Neural cell (in vitro differentiated cells): Measurements from ENCODE around the gene UBE3B. TPM values are rescaled to one million over a fixed set of nuclear protein-coding genes. Genes with fewer than 3 reads are reported as not detected.

Experiments used
- H2AFZ ChIP-seq: fragments of 200-600, 300-800 bp; sonication (generic), shearing (Covaris generic); 2 replicates; pipeline ENCODE4 v1.6.0; 2014; ENCODE audit warnings: low read depth, mild to moderate bottlenecking, antibody characterized with exemption, low read length, moderate library complexity
- H3F3A ChIP-seq: fragments of 200-600 bp; shearing (Covaris generic); 2 replicates; pipeline ENCODE4 v1.6.1; 2016; ENCODE audit warnings: mild to moderate bottlenecking, moderate library complexity, mixed read lengths, antibody characterized with exemption, low read length; ENCODE audit not compliant: insufficient read depth, poor library complexity, severe bottlenecking
- H3K27ac ChIP-seq: fragments of 200-600, 300-800 bp; sonication (generic), shearing (Covaris generic); 2 replicates; pipeline ENCODE4 v1.5.1; 2014; ENCODE audit warnings: mild to moderate bottlenecking, low read length, moderate library complexity
- H3K27me3 ChIP-seq: fragments of 300-800, 200-600 bp; sonication (generic), shearing (Covaris generic); 2 replicates; pipeline ENCODE4 v1.6.0; 2014; ENCODE audit warnings: mild to moderate bottlenecking, low read depth, low read length, moderate library complexity; ENCODE audit not compliant: insufficient read depth
- H3K36me3 ChIP-seq: fragments of 300-800, 200-600 bp; sonication (generic), shearing (Covaris generic); 2 replicates; pipeline ENCODE4 v1.5.1; 2014; ENCODE audit warnings: mild to moderate bottlenecking, antibody characterized with exemption, low read length, moderate library complexity; ENCODE audit not compliant: insufficient read depth
- H3K4me2 ChIP-seq: fragments of 300-800, 200-600 bp; sonication (generic), shearing (Covaris generic); 2 replicates; pipeline ENCODE4 v1.6.0; 2014; ENCODE audit warnings: mild to moderate bottlenecking, low read length
- H3K4me3 ChIP-seq: fragments of 300-800, 200-600 bp; sonication (generic), shearing (Covaris generic); 2 replicates; pipeline ENCODE4 v1.5.1; 2014; ENCODE audit warnings: mild to moderate bottlenecking, low read length, moderate library complexity
- H3K79me2 ChIP-seq: fragments of 200-600 bp; shearing (Covaris generic); replicated peaks from 2 replicates; pipeline ENCODE4 v1.6.0; 2014; ENCODE audit warnings: mild to moderate bottlenecking, low read length, moderate library complexity; ENCODE audit not compliant: insufficient read depth
- H3K9ac ChIP-seq: fragments of 300-800, 200-600 bp; sonication (generic), shearing (Covaris generic); 2 replicates; pipeline ENCODE4 v1.6.1; 2016; ENCODE audit warnings: mild to moderate bottlenecking, low read length, mixed read lengths
- H3K9me2 ChIP-seq: fragments of 200-600 bp; shearing (Covaris generic); 2 replicates; pipeline ENCODE4 v1.6.1; 2016; ENCODE audit warnings: mild to moderate bottlenecking, low read length, mixed read lengths; ENCODE audit not compliant: insufficient read depth
- H3K9me3 ChIP-seq: fragments of 200-600, 300-800 bp; sonication (generic), shearing (Covaris generic); 2 replicates; pipeline ENCODE4 v1.6.1; 2016; ENCODE audit warnings: mild to moderate bottlenecking, mixed run types, low read length, moderate library complexity, mixed read lengths
- H4K20me1 ChIP-seq: fragments of 200-600 bp; shearing (Covaris generic); 2 replicates; pipeline ENCODE4 v1.6.1; 2016; ENCODE audit warnings: mild to moderate bottlenecking, mixed run types; ENCODE audit not compliant: insufficient read depth
- EP300 ChIP-seq: fragments of 450-650 bp; conservative IDR thresholded peaks from 2 replicates; pipeline ENCODE4 v1.6.1; 2014; ENCODE audit warnings: antibody characterized with exemption, mild to moderate bottlenecking, moderate library complexity; ENCODE audit not compliant: poor library complexity, severe bottlenecking
- EZH2 ChIP-seq: fragments of 200-600, 300-800 bp; shearing (Covaris generic), sonication (generic); IDR thresholded peaks from 2 replicates; pipeline ENCODE4 v1.6.1; 2014; ENCODE audit warnings: antibody characterized with exemption, low read length, borderline replicate concordance, mild to moderate bottlenecking; ENCODE audit not compliant: insufficient read depth, poor library complexity, severe bottlenecking
- MXI1 ChIP-seq: fragments of 450-650 bp; conservative IDR thresholded peaks from 2 replicates; pipeline ENCODE4 v1.6.1; 2014; ENCODE audit warnings: antibody characterized with exemption, mild to moderate bottlenecking; ENCODE audit not compliant: poor library complexity, severe bottlenecking
- POLR2AphosphoS5 ChIP-seq: IDR thresholded peaks from 2 replicates; pipeline ENCODE4 v1.6.1; 2012
- RAD21 ChIP-seq: fragments of 450-650 bp; conservative IDR thresholded peaks from 2 replicates; pipeline ENCODE4 v1.6.1; 2014; ENCODE audit warnings: antibody characterized with exemption, mild to moderate bottlenecking, moderate library complexity
- SMC3 ChIP-seq: fragments of 450-650 bp; conservative IDR thresholded peaks from 2 replicates; pipeline ENCODE4 v1.6.1; 2014; ENCODE audit warnings: antibody characterized with exemption, mild to moderate bottlenecking, moderate library complexity; ENCODE audit not compliant: poor library complexity
- TAF1 ChIP-seq: IDR thresholded peaks from 2 replicates; pipeline ENCODE4 v1.6.1; 2012; ENCODE audit warnings: low read depth
- polyA plus RNA-seq: library from polyadenylated mRNA; depleted of rRNA; stranded (reverse); fragments of >200 nt; gene quantifications from 2 replicates; pipeline ENCODE4 v1.2.3, GENCODE V29; 2014
- TF ChIP-seq, protein P1 (sequence below): fragments of 450-650 bp; IDR thresholded peaks from 2 replicates; pipeline ENCODE4 v1.5.1; 2014; ENCODE audit warnings: antibody characterized with exemption, mild to moderate bottlenecking, moderate library complexity; ENCODE audit not compliant: poor library complexity, severe bottlenecking
- TF ChIP-seq, protein P2 (sequence below): IDR thresholded peaks from 2 replicates; pipeline ENCODE4 v1.6.1; 2012; ENCODE audit warnings: borderline replicate concordance

UBE3B gene
- polyA plus RNA-seq, 1 donor from 2014 or later: 21.7 TPM

DNA sequence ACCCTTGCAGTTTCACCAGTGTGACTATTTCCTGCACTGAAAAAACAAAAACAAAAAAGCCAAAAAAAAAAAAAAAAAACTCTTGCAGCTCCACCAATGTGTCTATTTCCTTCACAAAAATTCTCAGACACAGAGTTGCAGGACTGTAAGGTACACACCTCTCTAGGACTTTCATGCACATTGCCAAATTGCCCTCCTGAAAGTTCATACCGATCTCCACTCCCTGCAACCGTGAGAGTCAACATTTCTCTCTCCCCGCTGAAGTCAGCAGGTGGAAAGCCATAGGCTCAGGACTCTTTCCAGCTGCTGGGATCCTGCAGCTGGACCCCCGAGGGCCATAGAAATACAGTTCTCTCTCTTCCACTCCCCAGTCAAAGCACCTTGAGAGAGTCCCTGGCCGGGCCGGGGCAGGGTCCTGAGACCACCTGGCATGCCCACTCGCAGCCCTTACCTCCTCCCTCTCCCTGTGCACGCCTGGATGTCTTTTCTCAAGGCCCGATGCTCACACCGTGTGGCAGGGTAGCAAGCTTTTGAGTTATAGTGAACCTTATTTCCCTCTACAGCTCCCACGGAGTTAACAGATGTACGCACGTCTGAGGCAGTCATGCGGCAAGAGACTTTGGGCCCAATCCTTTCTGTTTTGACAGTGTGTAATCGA, 72.3 kb downstream of the UBE3B start:
- no peak for TF ChIP-seq TAF1
- no peak for TF ChIP-seq SMC3
- TF ChIP-seq EP300: no peak
- TF ChIP-seq, protein P1, sequence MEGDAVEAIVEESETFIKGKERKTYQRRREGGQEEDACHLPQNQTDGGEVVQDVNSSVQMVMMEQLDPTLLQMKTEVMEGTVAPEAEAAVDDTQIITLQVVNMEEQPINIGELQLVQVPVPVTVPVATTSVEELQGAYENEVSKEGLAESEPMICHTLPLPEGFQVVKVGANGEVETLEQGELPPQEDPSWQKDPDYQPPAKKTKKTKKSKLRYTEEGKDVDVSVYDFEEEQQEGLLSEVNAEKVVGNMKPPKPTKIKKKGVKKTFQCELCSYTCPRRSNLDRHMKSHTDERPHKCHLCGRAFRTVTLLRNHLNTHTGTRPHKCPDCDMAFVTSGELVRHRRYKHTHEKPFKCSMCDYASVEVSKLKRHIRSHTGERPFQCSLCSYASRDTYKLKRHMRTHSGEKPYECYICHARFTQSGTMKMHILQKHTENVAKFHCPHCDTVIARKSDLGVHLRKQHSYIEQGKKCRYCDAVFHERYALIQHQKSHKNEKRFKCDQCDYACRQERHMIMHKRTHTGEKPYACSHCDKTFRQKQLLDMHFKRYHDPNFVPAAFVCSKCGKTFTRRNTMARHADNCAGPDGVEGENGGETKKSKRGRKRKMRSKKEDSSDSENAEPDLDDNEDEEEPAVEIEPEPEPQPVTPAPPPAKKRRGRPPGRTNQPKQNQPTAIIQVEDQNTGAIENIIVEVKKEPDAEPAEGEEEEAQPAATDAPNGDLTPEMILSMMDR: no peak
- no peak for TF ChIP-seq POLR2AphosphoS5
- no peak for TF ChIP-seq MXI1
- TF ChIP-seq, protein P2, sequence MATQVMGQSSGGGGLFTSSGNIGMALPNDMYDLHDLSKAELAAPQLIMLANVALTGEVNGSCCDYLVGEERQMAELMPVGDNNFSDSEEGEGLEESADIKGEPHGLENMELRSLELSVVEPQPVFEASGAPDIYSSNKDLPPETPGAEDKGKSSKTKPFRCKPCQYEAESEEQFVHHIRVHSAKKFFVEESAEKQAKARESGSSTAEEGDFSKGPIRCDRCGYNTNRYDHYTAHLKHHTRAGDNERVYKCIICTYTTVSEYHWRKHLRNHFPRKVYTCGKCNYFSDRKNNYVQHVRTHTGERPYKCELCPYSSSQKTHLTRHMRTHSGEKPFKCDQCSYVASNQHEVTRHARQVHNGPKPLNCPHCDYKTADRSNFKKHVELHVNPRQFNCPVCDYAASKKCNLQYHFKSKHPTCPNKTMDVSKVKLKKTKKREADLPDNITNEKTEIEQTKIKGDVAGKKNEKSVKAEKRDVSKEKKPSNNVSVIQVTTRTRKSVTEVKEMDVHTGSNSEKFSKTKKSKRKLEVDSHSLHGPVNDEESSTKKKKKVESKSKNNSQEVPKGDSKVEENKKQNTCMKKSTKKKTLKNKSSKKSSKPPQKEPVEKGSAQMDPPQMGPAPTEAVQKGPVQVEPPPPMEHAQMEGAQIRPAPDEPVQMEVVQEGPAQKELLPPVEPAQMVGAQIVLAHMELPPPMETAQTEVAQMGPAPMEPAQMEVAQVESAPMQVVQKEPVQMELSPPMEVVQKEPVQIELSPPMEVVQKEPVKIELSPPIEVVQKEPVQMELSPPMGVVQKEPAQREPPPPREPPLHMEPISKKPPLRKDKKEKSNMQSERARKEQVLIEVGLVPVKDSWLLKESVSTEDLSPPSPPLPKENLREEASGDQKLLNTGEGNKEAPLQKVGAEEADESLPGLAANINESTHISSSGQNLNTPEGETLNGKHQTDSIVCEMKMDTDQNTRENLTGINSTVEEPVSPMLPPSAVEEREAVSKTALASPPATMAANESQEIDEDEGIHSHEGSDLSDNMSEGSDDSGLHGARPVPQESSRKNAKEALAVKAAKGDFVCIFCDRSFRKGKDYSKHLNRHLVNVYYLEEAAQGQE: no peak
- TF ChIP-seq EZH2: no peak
- TF ChIP-seq RAD21: no peak

DNA sequence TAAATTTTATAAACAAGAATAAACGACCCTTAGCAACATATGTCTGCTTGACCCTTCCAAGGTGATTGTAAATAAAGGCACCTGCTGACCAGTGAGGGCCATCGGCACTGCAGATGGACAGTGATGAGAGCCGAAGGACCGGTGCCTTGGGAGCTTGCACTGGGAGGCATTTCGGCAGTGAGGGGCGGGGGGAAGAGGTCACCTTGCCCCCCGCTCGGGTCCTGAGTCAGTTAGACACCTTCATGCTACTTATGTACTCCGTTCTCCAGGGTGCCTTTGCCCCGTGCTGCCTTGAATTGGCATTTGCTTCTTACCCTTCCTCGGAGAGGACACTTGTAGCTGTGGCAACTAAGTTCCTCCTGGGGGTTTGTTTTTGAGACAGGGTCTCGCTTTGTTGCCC, 72.8 kb downstream of the UBE3B start:
- Histone ChIP-seq H3K4me2 (no peak overlapping the region), H3K27me3 (no peaks in the 10 kb centered on the region), H3K4me3 (no peak overlapping the region), H3K9ac (no peak overlapping the region), H4K20me1 (no peaks in the 10 kb centered on the region), H3K27ac (no peak overlapping the region), H3K79me2 (no peaks in the 10 kb centered on the region), H3K9me2 (no peaks in the 10 kb centered on the region), H3K9me3 (no peaks in the 10 kb centered on the region), H2AFZ (no peak overlapping the region), H3K36me3 (no peaks in the 10 kb centered on the region), H3F3A (no peaks in the 10 kb centered on the region)
- no peak for TF ChIP-seq SMC3
- TF ChIP-seq, protein P2: no peak
- no peak for TF ChIP-seq RAD21
- no peak for TF ChIP-seq TAF1
- TF ChIP-seq, protein P1: no peak
- TF ChIP-seq MXI1: no peak
- TF ChIP-seq EZH2: no peak
- no peak for TF ChIP-seq EP300
- TF ChIP-seq POLR2AphosphoS5: no peak

More for the DNA sequence above, 72.3 kb downstream of the UBE3B start:
- H4K20me1 ChIP-seq: no peaks in the 10 kb centered on the region
- H3K27ac ChIP-seq: no peak overlapping the region
- no peaks in the 10 kb centered on the region for H3F3A ChIP-seq
- H3K79me2 ChIP-seq: no peaks in the 10 kb centered on the region
- H3K36me3 ChIP-seq: no peaks in the 10 kb centered on the region
- H3K27me3 ChIP-seq: no peaks in the 10 kb centered on the region
- H3K9me3 ChIP-seq: no peaks in the 10 kb centered on the region
- H3K9ac ChIP-seq: no peak overlapping the region
- no peak overlapping the region for H3K4me2 ChIP-seq
- no peak overlapping the region for H2AFZ ChIP-seq
- H3K9me2 ChIP-seq: no peaks in the 10 kb centered on the region
- H3K4me3 ChIP-seq: no peak overlapping the region
